Measurements from ENCODE around the gene IL17RE.
"Not testable (repeated sequence)": the region's sequence is repeated elsewhere in the genome, so short reads cannot be mapped to it uniquely, and the experiment has no call there.

IL17RE gene

DNA sequence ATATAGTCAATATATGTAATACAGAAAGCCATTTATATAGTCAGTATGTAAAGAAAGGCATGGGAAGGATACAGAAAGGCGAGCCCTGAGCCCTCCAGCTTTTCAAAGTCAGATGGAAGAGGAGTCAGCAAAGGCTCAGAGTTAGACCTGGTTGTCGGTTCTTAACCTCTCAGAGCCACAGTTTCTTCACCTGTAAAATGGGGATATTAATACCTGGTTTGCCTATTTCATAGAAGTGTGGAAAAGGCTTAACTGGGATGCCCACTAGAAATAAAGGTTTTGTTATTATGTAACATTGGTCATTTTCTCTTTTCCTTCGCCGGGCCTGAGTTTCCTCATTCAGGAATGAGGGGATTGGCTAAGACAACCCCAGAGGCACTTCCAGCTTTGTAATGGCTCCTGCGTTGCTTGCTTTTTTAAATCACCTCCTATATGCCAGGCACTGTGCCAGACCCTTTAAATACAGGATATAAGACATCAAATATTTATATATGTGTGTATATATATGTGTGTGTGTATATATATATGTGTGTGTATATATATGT lies 33.4 kb downstream of the IL17RE start:
- DNase-seq, result no peak

DNA sequence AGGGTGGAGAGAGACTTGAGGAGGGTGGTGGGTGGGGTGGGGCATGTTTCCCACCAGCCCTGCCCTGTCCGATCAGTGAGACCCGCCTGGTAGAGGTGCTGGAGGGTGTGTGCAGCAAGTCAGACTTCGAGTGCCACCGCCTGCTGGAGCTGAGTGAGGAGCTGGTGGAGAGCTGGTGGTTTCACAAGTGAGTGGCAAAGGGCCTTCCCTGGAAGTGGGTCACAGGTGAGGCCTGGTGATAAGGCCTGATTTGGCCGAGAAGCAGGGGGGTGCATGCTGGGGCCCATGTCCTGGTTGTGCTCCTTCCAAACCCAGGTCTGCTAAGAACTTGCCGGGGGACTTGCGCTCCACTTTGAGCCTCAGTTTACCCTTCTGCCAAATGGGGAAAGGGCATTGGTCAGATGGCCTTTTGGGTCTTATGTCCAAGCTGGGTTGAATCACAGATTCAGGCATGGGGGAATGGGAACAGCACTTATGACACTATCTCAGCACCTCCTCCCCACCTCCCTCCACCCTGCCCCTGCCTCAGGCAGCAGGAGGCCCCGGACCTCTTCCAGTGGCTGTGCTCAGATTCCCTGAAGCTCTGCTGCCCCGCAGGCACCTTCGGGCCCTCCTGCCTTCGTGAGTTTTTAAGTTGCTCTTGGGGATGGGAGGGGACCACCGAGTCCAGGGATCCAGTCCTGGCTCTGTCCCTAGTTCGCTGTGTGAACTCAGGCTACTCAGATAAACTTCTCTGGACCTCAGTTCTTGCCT lies 35.0 kb downstream of the IL17RE start:
- no peak for DNase-seq

GRCh38 chr3:9938966-9939365 lies 36.3 kb downstream of the IL17RE start:
- no peak for DNase-seq

DNA sequence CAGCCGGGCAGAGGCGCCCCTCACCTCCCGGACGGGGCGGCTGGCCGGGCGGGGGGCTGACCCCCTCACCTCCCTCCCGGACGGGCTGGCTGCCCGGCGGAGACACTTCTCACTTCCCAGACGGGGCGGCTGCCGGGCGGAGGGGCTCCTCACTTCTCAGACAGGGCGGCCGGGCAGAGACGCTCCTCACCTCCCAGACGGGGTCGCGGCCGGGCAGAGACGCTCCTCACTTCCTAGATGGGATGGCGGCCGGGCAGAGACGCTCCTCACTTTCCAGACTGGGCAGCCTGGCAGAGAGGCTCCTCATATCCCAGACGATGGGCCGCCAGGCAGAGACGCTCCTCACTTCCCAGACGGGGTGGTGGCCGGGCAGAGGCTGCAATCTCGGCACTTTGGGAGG lies 37.3 kb downstream of the IL17RE start:
- DNase-seq, result not testable (repeated sequence)

GRCh38 chr3:9940746-9941145 lies 38.1 kb downstream of the IL17RE start:
- no peak for DNase-seq

DNA sequence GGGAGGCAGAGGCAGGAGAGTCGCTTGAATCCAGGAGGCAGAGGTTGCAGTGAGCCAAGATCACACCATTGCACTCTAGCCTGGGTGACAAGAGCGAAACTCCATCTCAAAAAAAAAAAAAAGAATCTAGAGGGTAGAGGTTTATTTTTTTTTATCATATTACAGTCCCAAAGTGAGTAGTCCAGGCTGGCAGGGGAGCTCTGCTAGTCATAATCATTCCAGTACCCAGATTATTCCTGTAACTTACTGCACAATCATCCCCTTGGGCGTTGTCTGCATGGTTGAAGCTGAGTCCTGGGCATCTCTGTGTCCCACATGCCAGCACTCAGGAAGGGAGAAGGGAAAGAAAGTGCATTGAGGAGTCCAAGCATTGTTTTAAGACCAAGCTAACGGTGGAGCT lies 39.5 kb downstream of the IL17RE start:
- DNase-seq, result no peak

DNA sequence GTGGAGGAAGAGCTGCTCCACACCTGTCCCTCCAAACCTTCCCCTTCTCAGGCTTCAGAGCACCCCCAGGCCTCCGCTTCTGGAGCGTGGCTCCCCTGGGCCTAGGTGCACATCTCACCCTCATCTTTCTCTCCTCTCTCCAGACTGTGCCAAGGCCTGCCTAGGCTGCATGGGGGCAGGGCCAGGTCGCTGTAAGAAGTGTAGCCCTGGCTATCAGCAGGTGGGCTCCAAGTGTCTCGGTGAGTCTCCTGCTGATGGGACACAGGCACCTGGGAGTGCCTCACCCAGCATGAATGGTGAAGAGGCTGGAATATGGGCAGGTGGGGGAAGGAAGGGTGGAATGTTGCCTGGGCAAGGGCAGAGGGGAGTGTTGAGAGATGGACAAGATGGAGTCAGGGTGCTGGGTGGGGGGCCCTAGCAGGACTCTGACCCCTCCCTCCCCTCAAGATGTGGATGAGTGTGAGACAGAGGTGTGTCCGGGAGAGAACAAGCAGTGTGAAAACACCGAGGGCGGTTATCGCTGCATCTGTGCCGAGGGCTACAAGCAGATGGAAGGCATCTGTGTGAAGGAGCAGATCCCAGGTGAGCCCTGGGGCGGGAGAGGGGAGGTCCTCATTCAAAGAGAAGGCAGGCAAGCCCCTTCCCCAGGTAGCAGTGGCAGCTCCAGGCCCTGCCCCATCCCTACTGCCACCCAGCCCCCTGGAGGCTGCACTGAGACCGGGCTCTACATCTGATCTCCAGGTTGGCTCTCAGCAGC lies 40.5 kb downstream of the IL17RE start:
- DNase-seq, result no peak

DNA sequence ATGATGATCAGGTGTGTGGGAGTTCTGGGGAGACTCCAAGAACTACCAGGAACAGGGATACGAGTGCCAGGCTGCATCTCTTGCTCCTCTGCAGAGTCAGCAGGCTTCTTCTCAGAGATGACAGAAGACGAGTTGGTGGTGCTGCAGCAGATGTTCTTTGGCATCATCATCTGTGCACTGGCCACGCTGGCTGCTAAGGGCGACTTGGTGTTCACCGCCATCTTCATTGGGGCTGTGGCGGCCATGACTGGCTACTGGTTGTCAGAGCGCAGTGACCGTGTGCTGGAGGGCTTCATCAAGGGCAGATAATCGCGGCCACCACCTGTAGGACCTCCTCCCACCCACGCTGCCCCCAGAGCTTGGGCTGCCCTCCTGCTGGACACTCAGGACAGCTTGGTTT lies 41.6 kb downstream of the IL17RE start:
- DNase-seq, result no peak

DNA sequence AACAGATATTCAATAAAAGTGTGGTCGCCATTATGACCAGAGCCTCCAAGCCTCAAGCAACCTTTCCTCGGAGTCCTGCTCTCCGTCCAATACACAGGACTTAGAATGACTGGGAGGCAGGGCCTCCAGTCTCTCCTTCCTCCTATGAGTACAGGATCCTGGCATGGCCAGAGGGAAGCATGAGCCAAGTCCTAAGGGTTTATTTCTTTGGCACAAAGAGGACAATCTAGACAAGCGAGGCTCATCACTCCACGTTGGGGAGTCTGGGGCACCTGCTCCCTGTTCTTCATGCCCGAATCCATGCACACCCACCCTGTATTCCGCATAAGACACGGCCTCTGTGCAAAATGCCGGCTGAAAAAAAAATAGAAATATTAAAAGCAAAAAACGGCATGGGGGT lies 42.7 kb downstream of the IL17RE start:
- peak; percentile 3 for DNase-seq

DNA sequence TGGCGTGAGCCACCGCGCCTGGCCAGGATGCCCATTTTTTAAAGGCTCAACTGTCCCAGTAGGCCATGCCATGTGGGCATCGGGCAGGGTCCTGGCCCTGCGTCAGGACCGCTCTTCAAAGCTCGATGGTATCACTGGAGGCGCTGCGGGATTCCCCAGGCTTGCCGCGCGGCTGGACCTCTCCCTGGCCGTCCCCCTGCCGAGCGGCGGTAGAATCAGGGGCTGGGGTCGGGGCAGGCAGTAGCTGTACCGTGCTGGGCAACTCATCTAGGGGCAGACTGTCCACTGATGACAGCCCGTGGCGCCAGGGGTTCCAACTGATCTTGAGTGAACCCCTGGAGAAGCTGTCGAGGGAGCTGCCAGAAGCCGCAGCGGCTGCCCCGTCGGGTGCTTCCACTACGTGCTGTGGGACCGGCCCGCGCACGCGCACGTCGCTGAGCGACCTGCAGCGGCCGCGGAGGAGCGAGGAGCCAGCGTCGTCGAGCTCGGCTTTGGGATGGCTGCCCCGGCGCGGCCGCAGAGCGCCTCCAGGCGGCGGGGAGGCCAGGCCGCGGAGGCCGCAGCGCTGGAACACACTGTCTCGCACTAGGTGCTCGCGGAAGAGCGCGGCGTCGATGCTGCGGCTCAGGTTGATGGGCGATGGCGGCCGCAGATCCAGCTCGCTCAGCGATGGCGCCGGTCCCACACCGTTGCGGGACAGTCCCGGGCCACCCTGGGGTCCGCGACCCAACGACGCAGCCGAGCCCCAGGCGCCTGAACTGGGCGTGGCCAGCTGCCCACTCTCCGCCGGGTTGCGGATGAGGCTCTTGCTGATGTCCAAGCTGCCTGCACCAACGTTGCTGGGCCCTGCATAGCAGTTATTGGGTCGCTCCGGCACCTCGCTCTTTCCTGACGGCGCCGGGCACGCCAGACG lies 43.7 kb downstream of the IL17RE start:
- peak; percentile 74 for DNase-seq

DNA sequence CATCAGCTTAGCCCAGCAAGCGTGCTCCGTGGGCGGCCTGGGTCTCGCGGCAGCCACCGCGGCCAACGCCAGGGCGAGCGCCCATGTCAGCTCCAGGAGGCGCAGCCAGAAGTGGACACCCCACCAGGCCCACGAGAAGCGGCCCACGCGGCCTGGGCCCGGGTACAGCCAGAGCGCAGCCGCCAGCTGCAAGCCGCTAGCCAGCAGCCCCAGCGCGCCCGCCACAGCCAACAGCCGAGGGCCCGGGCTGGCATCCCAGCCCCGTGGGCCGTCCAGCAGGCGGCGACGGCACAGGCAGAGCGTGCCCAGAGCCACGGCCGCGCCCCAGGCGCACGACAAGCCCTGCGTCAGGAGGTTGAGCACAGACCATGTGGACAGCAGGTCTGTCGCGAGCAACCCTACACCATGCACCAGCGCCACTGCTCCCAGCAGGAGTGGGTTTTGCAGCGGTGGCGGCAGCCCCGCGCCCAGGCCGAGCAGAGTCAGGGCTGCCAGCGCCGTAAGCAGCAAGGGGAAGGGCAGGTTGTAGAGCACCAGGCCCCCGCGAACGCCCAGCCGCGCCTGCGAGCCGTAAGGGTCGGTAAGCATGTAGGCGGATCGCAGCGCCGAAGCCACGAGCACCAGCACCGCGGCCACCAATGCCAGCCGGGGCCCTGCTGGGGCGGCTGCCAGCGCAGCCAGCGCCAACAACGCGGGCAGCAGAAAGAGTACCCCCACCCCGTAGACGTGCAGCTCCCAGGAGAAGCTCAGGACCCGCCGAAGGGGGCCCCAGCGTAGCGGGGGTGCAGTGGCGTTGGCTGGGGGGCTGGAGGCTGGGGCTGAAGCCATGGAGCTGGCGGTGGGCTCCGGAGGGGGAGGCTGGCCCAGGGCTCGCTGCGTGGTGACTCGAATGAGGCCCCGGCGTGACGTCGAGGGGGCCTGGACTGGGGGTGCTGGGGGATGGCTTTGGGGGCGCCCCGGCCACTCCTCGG lies 44.7 kb downstream of the IL17RE start:
- peak; percentile 52 for DNase-seq

- no peak for DNase-seq
Measured at GRCh38 chr3:9948586-9948985, 45.9 kb downstream of the IL17RE start.

- DNase-seq, result no peak
Measured at GRCh38 chr3:9949115-9949514, 46.5 kb downstream of the IL17RE start.

DNA sequence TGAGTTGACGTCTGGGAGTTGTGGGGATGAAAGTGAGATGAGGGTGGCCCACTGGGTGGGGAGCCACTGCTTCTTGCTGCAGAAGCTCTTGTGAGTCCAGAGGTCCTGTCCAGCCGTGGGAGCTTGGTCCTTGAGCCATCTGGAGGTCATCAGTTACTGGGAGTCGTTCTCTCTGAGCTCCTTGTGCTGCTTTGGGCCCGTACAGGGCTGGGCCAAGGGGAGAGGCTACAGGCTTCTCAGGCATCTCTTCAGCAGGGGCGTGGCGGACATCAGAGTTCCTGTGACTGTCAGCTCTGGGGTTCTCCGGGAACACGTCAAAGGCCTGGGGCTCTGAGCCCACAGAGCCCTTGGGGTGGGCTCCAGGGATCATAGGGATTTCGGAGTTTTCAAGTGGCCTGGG lies 47.0 kb downstream of the IL17RE start:
- DNase-seq, result no peak

- no peak for DNase-seq
Measured at GRCh38 chr3:9951126-9951525, 48.5 kb downstream of the IL17RE start.

DNA sequence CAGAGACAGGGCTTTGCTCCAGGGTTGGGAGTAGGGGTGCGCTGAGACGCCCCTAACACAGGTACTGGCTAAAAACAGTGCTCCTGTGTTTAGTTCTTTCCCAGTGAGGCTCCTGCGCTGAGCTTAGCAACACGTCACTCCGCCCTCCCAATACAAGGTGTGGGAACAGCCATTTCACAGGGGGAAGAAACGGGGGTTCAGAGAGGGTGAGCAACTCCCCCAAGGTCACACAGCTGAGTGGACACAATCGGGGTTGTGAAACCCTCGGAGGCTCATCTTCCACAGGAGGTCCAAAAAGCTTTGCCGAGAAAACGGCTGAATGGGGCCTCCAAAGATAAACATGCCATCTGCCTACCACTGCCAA lies 48.9 kb downstream of the IL17RE start:
- no peak for DNase-seq

DNA sequence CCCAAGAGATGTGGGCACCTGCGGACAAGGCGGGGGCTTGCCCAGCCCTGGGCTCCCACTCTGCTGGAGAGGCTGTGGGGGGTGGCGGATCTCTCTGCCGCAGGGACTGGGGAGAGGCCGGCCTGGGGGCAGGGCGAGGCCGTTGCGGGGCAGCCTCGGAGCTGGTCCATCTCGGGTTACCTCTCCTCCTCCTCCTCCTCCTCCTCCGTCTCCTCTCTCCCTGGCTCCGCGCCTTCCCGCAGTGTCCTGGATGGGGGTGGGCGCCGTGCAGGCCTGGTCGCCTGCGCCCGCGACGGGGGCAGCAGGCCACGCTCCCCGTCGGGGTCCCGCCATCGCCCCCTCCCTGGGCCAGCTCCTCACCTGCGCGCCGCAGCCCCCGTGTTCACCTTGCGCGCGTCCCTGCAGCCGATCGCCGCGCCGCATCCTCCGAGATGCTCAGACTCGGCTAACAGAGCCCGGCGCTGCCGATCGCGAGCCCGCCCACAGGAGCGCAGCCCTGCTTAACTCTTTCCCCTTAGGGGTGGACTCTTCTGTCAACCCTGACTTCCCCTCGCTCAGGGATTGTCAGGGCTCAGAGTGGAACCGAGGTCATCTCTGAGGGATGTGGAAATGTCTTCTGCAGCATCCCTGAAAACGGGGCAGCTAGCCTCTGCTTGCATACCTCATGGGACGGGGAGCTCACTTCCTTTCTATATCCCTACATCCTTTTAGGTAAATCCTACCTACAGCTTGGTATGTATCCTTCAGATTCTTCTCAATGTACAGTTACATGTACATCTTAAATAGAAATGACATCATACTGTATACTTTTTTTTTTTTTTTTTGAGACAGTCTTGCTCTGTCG lies 49.5 kb downstream of the IL17RE start, which contains the start of gene PRRT3:
TSS of gene PRRT3 (minus strand) at position 447 of the 844 bp plus-strand sequence. CDS start 2,293 bp downstream, outside the sequence.
- peak; percentile 33 for DNase-seq

GRCh38 chr3:9955067-9955502 lies 52.4 kb downstream of the IL17RE start:
- peak; percentile 79 for DNase-seq

DNA sequence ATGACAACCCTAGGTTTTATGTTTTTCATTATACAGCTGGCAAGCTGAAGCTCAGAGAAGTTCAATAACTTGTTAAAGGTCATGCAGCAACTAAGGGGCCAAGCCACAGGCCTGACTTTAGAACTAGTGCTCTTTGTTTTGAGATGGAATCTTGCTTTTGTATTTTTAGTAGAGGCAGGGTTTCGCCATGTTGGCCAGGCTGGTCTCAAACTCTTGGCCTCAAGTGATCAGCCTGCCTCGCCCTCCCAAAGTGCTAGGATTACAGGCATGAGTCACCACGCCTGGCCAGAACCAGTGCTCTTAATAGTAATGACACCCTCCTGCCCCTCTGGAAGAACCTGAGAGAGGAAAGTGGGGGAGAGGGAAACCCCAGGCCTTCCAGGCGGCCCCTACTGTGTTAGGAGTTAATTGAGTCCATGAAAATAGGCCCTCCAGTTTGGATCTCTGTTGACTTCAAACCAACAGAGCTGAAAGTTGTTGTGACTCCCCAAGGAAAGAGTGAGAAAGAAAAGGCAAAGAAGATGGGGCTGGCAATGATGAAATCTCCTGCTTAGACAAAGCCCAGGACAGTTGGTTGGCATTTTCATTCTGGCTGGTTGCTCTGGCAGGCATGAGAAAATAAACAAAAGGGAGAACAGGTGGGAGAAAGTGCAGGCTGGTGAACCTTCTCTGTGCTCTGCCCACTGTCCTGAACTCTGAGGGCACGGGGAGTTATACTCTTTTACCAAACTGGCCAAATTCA lies 53.1 kb downstream of the IL17RE start:
- DNase-seq, result no peak

- no peak for DNase-seq
Measured at GRCh38 chr3:9957214-9957613, 54.6 kb downstream of the IL17RE start.
